ENCODE measurements around the gene ATP10A.
A peak's percentile ranks its signal among the peaks of the same experiment; 100 is the strongest.

Gene ATP10A

GRCh38 chr15:25792128-25792527 is 71.0 kb downstream of the ATP10A start:
- TF ChIP-seq GATA1 (IDR thresholded peaks at IDR 0.05; ENCODE audit: low read depth, low read length) (no peak), POLR2A (IDR thresholded peaks at IDR 0.05; ENCODE audit: low read length) (no peak)
- no peak for DNase-seq

GRCh38 chr15:25790000-25790660 is 73.0 kb downstream of the ATP10A start:
- no peak for DNase-seq

GRCh38 chr15:25789616-25789999 is 73.5 kb downstream of the ATP10A start:
- no peak for TF ChIP-seq GATA1 (IDR thresholded peaks at IDR 0.05; ENCODE audit: low read depth, low read length)
- no peak for TF ChIP-seq POLR2A (IDR thresholded peaks at IDR 0.05; ENCODE audit: low read length)
- DNase-seq: no peak

More at GRCh38 chr15:25790000-25790660, 73.0 kb downstream of the ATP10A start:
- TF ChIP-seq GATA1 (IDR thresholded peaks at IDR 0.05; ENCODE audit: low read depth, low read length) (no peak), POLR2A (IDR thresholded peaks at IDR 0.05; ENCODE audit: low read length) (no peak)

GRCh38 chr15:25789211-25789610 is 73.9 kb downstream of the ATP10A start:
- TF ChIP-seq GATA1 (IDR thresholded peaks at IDR 0.05; ENCODE audit: low read depth, low read length) (no peak), POLR2A (IDR thresholded peaks at IDR 0.05; ENCODE audit: low read length) (no peak)
- DNase-seq: no peak

- TF ChIP-seq POLR2A (IDR thresholded peaks at IDR 0.05; ENCODE audit: low read length) (no peak), GATA1 (IDR thresholded peaks at IDR 0.05; ENCODE audit: low read depth, low read length) (no peak)
- DNase-seq: no peak
Measured at GRCh38 chr15:25787855-25788520, 75.1 kb downstream of the ATP10A start.

- no peak for DNase-seq
- TF ChIP-seq GATA1 (IDR thresholded peaks at IDR 0.05; ENCODE audit: low read depth, low read length): no peak
- TF ChIP-seq POLR2A (IDR thresholded peaks at IDR 0.05; ENCODE audit: low read length): no peak
Measured at GRCh38 chr15:25787381-25787780, 75.7 kb downstream of the ATP10A start.

- TF ChIP-seq GATA1 (IDR thresholded peaks at IDR 0.05; ENCODE audit: low read depth, low read length) (no peak), POLR2A (IDR thresholded peaks at IDR 0.05; ENCODE audit: low read length) (no peak)
- no peak for DNase-seq
Measured at GRCh38 chr15:25786040-25786439, 77.1 kb downstream of the ATP10A start.

GRCh38 chr15:25785641-25786025 is 77.5 kb downstream of the ATP10A start:
- no peak for DNase-seq
- TF ChIP-seq POLR2A (IDR thresholded peaks at IDR 0.05; ENCODE audit: low read length) (no peak), GATA1 (IDR thresholded peaks at IDR 0.05; ENCODE audit: low read depth, low read length) (no peak)

- no peak for DNase-seq
- no peak for TF ChIP-seq GATA1 (IDR thresholded peaks at IDR 0.05; ENCODE audit: low read depth, low read length)
- no peak for TF ChIP-seq POLR2A (IDR thresholded peaks at IDR 0.05; ENCODE audit: low read length)
Measured at GRCh38 chr15:25784876-25785640, 78.1 kb downstream of the ATP10A start.

- peak; percentile 9 to 33 for DNase-seq
- TF ChIP-seq POLR2A (IDR thresholded peaks at IDR 0.05; ENCODE audit: low read length) (no peak), GATA1 (IDR thresholded peaks at IDR 0.05; ENCODE audit: low read depth, low read length) (no peak)
Measured at GRCh38 chr15:25783607-25784540, 79.3 kb downstream of the ATP10A start.

- TF ChIP-seq POLR2A (IDR thresholded peaks at IDR 0.05; ENCODE audit: low read length) (no peak), GATA1 (IDR thresholded peaks at IDR 0.05; ENCODE audit: low read depth, low read length) (no peak)
- DNase-seq: no peak
Measured at GRCh38 chr15:25783134-25783533, 80.0 kb downstream of the ATP10A start.

- TF ChIP-seq GATA1 (IDR thresholded peaks at IDR 0.05; ENCODE audit: low read depth, low read length) (no peak), POLR2A (IDR thresholded peaks at IDR 0.05; ENCODE audit: low read length) (no peak)
Measured at GRCh38 chr15:25780479-25781255, 82.5 kb downstream of the ATP10A start.

GRCh38 chr15:25778161-25778560 is 85.0 kb downstream of the ATP10A start:
- no peak for DNase-seq
- no peak for TF ChIP-seq GATA1 (IDR thresholded peaks at IDR 0.05; ENCODE audit: low read depth, low read length)
- TF ChIP-seq POLR2A (IDR thresholded peaks at IDR 0.05; ENCODE audit: low read length): no peak

More at GRCh38 chr15:25780479-25781255, 82.5 kb downstream of the ATP10A start:
- DNase-seq: no peak

All from erythroblast (primary cell).